AG09309 (cell line): ENCODE measurements around the gene CSNK2A1.

Experiments used
- DNase-seq: peaks from one replicate; pipeline ENCODE4 v3.0.0-alpha.2; 2010; ENCODE audit warnings: low read depth
- H3K4me3 ChIP-seq: 2 replicates; pipeline ENCODE4 v1.5.1; 2011; ENCODE audit warnings: mild to moderate bottlenecking, low read depth, low read length, moderate library complexity; ENCODE audit not compliant: control insufficient read depth
- CTCF ChIP-seq: IDR thresholded peaks from 2 replicates; pipeline ENCODE4 v1.5.1; 2011; ENCODE audit warnings: mild to moderate bottlenecking, low read depth, low read length, inconsistent platforms; ENCODE audit not compliant: insufficient read depth, control insufficient read depth; ENCODE audit errors: missing control alignments

The CSNK2A1 gene

GRCh38 chr20:564192-564591, 20.6 kb upstream of the CSNK2A1 start:
- no peak for DNase-seq
- TF ChIP-seq CTCF: no peak
- H3K4me3 ChIP-seq: no peak overlapping the region

DNA sequence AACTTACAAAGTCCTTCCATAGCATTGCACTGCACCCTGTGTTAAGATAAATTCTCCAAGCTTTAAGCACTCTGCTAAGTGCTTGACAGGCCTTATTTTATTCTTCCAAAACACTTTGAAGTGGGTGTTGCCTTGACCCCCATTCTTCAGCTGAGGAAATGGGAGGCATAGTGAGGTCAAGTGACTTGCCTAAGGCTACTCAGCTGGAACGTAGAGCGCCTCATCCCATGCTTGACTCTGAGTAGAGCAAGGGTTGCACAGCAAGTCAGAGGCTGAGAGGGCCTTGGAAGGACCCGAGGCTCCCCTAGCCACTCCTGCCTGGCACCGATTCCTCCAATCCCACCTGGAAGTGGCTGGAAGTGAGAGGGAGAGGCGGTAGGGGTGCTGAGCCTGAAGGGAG, 19.6 kb upstream of the CSNK2A1 start:
- TF ChIP-seq CTCF: no peak
- no peak for DNase-seq
- H3K4me3 ChIP-seq: no peak overlapping the region

DNA sequence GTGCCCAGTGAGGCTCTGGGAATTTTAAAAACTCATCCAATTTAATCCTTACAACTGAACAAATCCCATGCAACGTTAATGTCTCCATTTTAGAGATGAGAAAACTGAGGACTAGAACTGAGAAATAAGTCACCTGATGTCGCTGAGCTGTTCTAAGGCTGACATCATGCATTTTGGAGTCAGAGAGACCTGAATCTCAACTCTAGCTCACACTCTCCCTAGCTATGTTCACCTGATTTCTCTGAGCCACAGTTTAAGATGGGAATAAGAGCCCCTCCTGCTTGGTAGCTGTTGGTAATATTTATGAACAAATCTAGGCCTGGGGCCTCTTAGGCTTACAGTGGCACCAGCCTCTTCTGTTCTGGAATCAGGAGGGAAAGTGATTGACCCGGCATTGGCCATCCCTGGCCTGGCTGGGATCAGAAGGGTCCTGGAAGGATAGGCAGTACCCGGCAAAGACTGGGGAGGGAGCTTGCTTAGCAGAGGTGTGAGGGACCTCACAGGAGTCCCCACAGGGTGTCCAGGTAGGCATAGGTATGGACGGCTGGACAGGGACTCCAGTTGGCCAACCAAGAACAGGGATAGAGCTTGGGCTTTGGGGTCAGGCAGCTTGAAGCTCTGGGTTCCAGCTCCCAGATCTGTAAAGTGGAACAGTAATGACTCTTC, 18.8 kb upstream of the CSNK2A1 start:
- TF ChIP-seq CTCF: no peak
- DNase-seq: no peak
- H3K4me3 ChIP-seq: no peak overlapping the region

GRCh38 chr20:561437-562231, 18.0 kb upstream of the CSNK2A1 start:
- TF ChIP-seq CTCF: peak; percentile 99
- DNase-seq: peak; percentile 21
- no peak overlapping the region for H3K4me3 ChIP-seq

- H3K4me3 ChIP-seq: no peak overlapping the region
- TF ChIP-seq CTCF: no peak
- no peak for DNase-seq
Measured at GRCh38 chr20:560680-561079, 17.1 kb upstream of the CSNK2A1 start.

DNA sequence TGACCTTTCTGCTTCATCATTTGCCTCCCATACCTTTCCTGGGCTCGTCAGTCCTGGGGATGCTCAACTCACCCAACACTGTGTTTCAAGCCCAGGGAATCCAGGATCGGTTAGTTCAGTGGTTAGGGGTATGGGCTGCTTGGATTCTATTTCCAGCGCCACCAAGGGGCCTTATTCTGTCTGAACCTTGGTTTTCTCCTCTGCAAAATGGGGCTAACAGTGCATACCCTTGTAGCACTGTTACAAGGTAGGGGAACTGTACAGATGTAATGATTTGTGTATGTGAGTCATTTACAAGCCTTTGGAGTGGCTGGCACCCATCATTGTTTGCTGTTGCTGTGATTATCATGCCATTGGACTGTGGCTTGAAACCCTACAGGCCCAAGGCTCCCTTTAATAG, 14.5 kb upstream of the CSNK2A1 start:
- TF ChIP-seq CTCF: no peak
- DNase-seq: no peak
- no peak overlapping the region for H3K4me3 ChIP-seq
